Osteoblast (primary cell): ENCODE data around the gene MROH2A. TPM values are rescaled to one million over a fixed set of nuclear protein-coding genes. Genes with fewer than 3 reads are reported as not detected.

ENCODE experiments used
- DNase-seq: peaks from one replicate; pipeline ENCODE4 v3.0.0; 2011; ENCODE audit warnings: low spot score, mixed read lengths; ENCODE audit not compliant: insufficient read length; ENCODE audit errors: missing footprints
- H2AFZ ChIP-seq: 2 replicates; pipeline ENCODE4 v1.6.0; 2011; ENCODE audit warnings: mild to moderate bottlenecking, low read length
- H3K27ac ChIP-seq: 2 replicates; pipeline ENCODE4 v1.5.1; 2011; ENCODE audit warnings: mild to moderate bottlenecking, low read depth, low read length, moderate library complexity
- H3K27me3 ChIP-seq: 2 replicates; pipeline ENCODE4 v1.6.0; 2012; ENCODE audit warnings: mild to moderate bottlenecking, control low read depth, inconsistent platforms, low read length, moderate library complexity; ENCODE audit not compliant: insufficient read depth
- H3K36me3 ChIP-seq: 2 replicates; pipeline ENCODE4 v1.5.1; 2011; ENCODE audit warnings: mild to moderate bottlenecking, low read length, control low read depth, moderate library complexity; ENCODE audit not compliant: insufficient read depth
- H3K4me1 ChIP-seq: 2 replicates; pipeline ENCODE4 v1.5.1; 2011; ENCODE audit warnings: mild to moderate bottlenecking, low read length, control low read depth, moderate library complexity; ENCODE audit not compliant: insufficient read depth
- H3K4me2 ChIP-seq: 2 replicates; pipeline ENCODE4 v1.6.0; 2011; ENCODE audit warnings: mild to moderate bottlenecking, low read length; ENCODE audit not compliant: insufficient read depth
- H3K4me3 ChIP-seq: fragments of 200-600 bp; sonication (generic); 3 replicates; pipeline ENCODE4 v1.5.1; 2012; ENCODE audit warnings: mild to moderate bottlenecking, low read length, inconsistent platforms; ENCODE audit not compliant: insufficient read depth
- H3K79me2 ChIP-seq: 2 replicates; pipeline ENCODE4 v1.6.0; 2012; ENCODE audit warnings: mild to moderate bottlenecking, low read length, control low read depth, inconsistent platforms; ENCODE audit not compliant: insufficient read depth
- H3K9me3 ChIP-seq: 2 replicates; pipeline ENCODE4 v1.5.1; 2011; ENCODE audit warnings: low read depth, low read length, control low read depth
- H4K20me1 ChIP-seq: 2 replicates; pipeline ENCODE4 v1.6.0; 2012; ENCODE audit warnings: mild to moderate bottlenecking, low read length, control low read depth; ENCODE audit not compliant: insufficient read depth
- CTCF ChIP-seq: IDR thresholded peaks from 2 replicates; pipeline ENCODE4 v1.5.1; 2011; ENCODE audit warnings: mild to moderate bottlenecking, low read depth, low read length, moderate library complexity; ENCODE audit errors: extremely low read depth
- total RNA-seq: library from RNA; depleted of rRNA; stranded (reverse); fragments of >200 nt; gene quantifications from 2 replicates; pipeline ENCODE4 v1.2.3, GENCODE V29; 2012

The MROH2A gene
- total RNA-seq, 1 donor, result not detected

- H3K4me1 ChIP-seq, result no peaks in the 10 kb centered on the region
- no peaks in the 10 kb centered on the region for H4K20me1 ChIP-seq
- no peaks in the 10 kb centered on the region for H3K79me2 ChIP-seq
- no peaks in the 10 kb centered on the region for H3K36me3 ChIP-seq
- no peaks in the 10 kb centered on the region for H3K27me3 ChIP-seq
- TF ChIP-seq CTCF, result no peak
- no peak overlapping the region for H3K4me3 ChIP-seq
- H3K9me3 ChIP-seq, result no peaks in the 10 kb centered on the region
- H3K4me2 ChIP-seq, result no peak overlapping the region
- no peak overlapping the region for H2AFZ ChIP-seq
- no peak overlapping the region for H3K27ac ChIP-seq
- DNase-seq, result peak; percentile 63
Measured at GRCh38 chr2:233793465-233794127, 15.5 kb downstream of the MROH2A start.

DNA sequence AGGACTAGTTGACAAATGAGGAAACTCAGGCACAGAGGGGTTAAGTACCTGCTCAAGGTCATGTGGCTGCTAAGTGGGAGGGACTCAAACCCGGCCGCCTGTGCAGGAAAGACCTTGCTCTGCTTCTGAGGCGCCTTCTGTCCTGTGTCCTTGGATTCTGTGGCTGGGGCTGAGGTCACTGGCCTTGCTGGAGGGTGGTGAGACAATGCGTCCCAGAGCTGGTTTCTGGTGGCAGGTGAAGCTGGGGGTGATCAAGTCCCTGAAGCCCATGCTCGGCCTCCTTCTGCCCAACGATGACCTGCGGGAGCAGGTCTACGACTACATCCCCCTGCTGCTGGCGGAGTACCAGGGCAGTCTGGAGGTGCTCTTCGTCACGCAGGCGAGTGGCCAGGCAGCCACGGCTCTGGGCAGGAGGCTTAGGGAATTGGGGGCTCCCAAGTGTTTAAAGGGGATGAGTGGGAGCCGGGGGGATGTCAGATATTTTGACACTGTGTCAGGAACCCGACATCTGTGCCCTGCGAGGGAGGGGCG lies 16.1 kb downstream of the MROH2A start:
- no peaks in the 10 kb centered on the region for H3K79me2 ChIP-seq
- DNase-seq, result peak; percentile 51
- no peak overlapping the region for H3K4me3 ChIP-seq
- TF ChIP-seq CTCF, result no peak
- no peak overlapping the region for H3K4me2 ChIP-seq
- H3K27me3 ChIP-seq, result no peaks in the 10 kb centered on the region
- no peaks in the 10 kb centered on the region for H3K36me3 ChIP-seq
- no peaks in the 10 kb centered on the region for H3K4me1 ChIP-seq
- no peak overlapping the region for H2AFZ ChIP-seq
- no peaks in the 10 kb centered on the region for H4K20me1 ChIP-seq
- no peaks in the 10 kb centered on the region for H3K9me3 ChIP-seq
- no peak overlapping the region for H3K27ac ChIP-seq

DNA sequence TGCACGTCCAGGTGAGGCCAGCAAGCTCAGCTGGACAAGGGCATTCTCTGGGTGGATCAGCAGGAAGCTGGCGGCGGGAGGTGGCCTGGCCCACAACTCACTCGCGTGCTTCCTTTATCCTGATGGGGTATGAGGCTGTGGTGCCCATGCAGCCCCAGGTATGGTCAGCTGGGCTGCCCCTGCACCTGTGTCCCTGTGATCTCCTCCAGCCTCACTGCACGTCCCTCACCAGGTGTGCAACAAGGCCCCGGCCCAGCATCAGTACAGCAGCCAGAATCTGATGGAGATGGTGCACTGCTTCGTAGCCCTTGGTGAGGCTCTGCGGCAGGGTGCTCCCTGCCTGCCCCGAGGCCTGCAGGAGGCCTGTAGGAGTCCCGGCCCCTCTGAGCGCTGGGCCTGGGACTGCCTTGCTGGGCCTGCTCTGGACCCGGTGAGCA lies 17.6 kb downstream of the MROH2A start:
- no peak overlapping the region for H3K4me3 ChIP-seq
- no peaks in the 10 kb centered on the region for H3K36me3 ChIP-seq
- no peaks in the 10 kb centered on the region for H3K4me1 ChIP-seq
- H3K27me3 ChIP-seq, result no peaks in the 10 kb centered on the region
- H4K20me1 ChIP-seq, result no peaks in the 10 kb centered on the region
- TF ChIP-seq CTCF, result no peak
- H3K27ac ChIP-seq, result no peak overlapping the region
- DNase-seq, result peak; percentile 32
- H2AFZ ChIP-seq, result no peak overlapping the region
- no peak overlapping the region for H3K4me2 ChIP-seq
- no peaks in the 10 kb centered on the region for H3K79me2 ChIP-seq
- no peaks in the 10 kb centered on the region for H3K9me3 ChIP-seq

DNA sequence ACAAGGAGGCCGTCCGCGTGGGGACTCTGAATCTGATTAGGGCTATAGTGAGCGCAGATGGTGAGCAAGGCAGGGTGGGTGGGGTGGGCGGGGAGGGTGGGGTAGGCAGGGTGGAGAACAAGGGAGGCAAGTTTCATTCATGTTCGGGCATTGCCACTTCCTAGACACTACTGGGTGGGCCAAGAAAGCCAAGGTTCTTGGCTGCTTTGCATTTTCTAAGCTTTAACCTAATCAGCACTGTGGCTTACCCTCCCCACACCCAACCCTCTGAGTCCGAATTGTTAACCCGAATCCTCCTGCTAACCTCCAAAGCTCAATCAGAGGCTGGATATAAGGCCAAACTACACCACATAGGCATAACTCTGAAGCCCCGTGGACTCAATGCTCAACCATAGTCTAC lies 18.1 kb downstream of the MROH2A start:
- Histone ChIP-seq H3K4me3 (no peak overlapping the region), H4K20me1 (no peaks in the 10 kb centered on the region), H3K27ac (no peak overlapping the region), H3K36me3 (no peaks in the 10 kb centered on the region), H3K27me3 (no peaks in the 10 kb centered on the region), H3K4me2 (no peak overlapping the region), H2AFZ (no peak overlapping the region), H3K9me3 (no peaks in the 10 kb centered on the region), H3K4me1 (no peaks in the 10 kb centered on the region), H3K79me2 (no peaks in the 10 kb centered on the region)
- DNase-seq, result peak; percentile 29
- no peak for TF ChIP-seq CTCF
